H1 (cell line): ENCODE measurements around the gene ENDOU. TPM values are rescaled to one million over a fixed set of nuclear protein-coding genes. Genes with fewer than 3 reads are reported as not detected.
A peak's percentile ranks its signal among the peaks of the same experiment; 100 is the strongest.

Source experiments
- CTCF ChIA-PET: fragments of 300-600 bp; sonication (Branson Sonifier 250); formaldehyde crosslinking; loops from one replicate; lab custom pipeline; 2021; ENCODE audit not compliant: partially characterized antibody; lab: Charles Lee
- POLR2A ChIA-PET: fragments of 300-600 bp; sonication (Branson Sonifier 250); formaldehyde crosslinking; loops from one replicate; lab custom pipeline; 2021; ENCODE audit warnings: inconsistent platforms; ENCODE audit not compliant: partially characterized antibody; lab: Charles Lee
- DNase-seq, 2 experiments: peaks; one replicate each; pipeline versions ENCODE4 v3.0.0 to v3.0.0-alpha.2; 2010 to 2022; ENCODE audit warnings: low spot score in 2 of 2, low read depth in 1 of 2, mixed read lengths in 1 of 2
- FAIRE-seq: peaks from 2 replicates; lab custom pipeline; 2011; peaks lifted over from hg19 to GRCh38; lab: Jason Lieb, UNC
- H2AFZ ChIP-seq: 2 replicates; pipeline ENCODE4 v1.8.1; 2012; ENCODE audit warnings: low read length, inconsistent platforms
- H2AK5ac ChIP-seq: 2 replicates; pipeline ENCODE4 v1.6.1; 2013; ENCODE audit warnings: low read depth, low read length
- H2BK120ac ChIP-seq: replicated peaks from 2 replicates; pipeline ENCODE3; 2013; ENCODE audit warnings: low read depth, low read length, inconsistent platforms
- H2BK12ac ChIP-seq: 2 replicates; pipeline ENCODE4 v1.6.1; 2013; ENCODE audit warnings: low read depth, low read length
- H2BK15ac ChIP-seq: 2 replicates; pipeline ENCODE4 v1.6.1; 2013; ENCODE audit warnings: low read length
- H2BK20ac ChIP-seq: 2 replicates; pipeline ENCODE4 v1.6.1; 2013; ENCODE audit warnings: low read length
- H2BK5ac ChIP-seq: 2 replicates; pipeline ENCODE4 v1.6.1; 2013; ENCODE audit warnings: low read depth, low read length
- H3K14ac ChIP-seq: 2 replicates; pipeline ENCODE4 v1.6.1; 2013; ENCODE audit warnings: inconsistent platforms; ENCODE audit not compliant: insufficient read length
- H3K18ac ChIP-seq: 2 replicates; pipeline ENCODE4 v1.6.1; 2013; ENCODE audit warnings: low read length; ENCODE audit errors: extremely low read depth
- H3K23ac ChIP-seq: 2 replicates; pipeline ENCODE4 v1.6.1; 2013; ENCODE audit warnings: inconsistent platforms; ENCODE audit not compliant: insufficient read length
- H3K23me2 ChIP-seq: 2 replicates; pipeline ENCODE4 v1.6.1; 2013; ENCODE audit warnings: low read depth, low read length
- H3K27ac ChIP-seq: 2 replicates; pipeline ENCODE4 v1.6.1; 2011; ENCODE audit warnings: low read depth, low read length, inconsistent platforms
- H3K27me3 ChIP-seq, 4 experiments: replicated peaks in 1 of 4; 1 replicate in 1 of 4; 2 replicates in 3 of 4; pipeline versions ENCODE4 v1.6.1 to v1.8.1; 2011 to 2013; ENCODE audit warnings: low read length in 3 of 4, mild to moderate bottlenecking in 3 of 4, inconsistent platforms in 2 of 4, mixed read lengths in 2 of 4, moderate library complexity in 1 of 4; ENCODE audit not compliant: control insufficient read depth in 3 of 4, insufficient read depth in 3 of 4; ENCODE audit errors: extremely low read depth in 1 of 4
- H3K36me3 ChIP-seq, 4 experiments: 2 replicates each; pipeline versions ENCODE4 v1.6.1 to v1.8.1; 2011 to 2013; ENCODE audit warnings: mild to moderate bottlenecking in 4 of 4, low read length in 3 of 4, moderate library complexity in 2 of 4, control low read depth in 1 of 4, inconsistent platforms in 1 of 4; ENCODE audit not compliant: insufficient read depth in 4 of 4, control insufficient read depth in 2 of 4
- H3K4ac ChIP-seq: replicated peaks from 2 replicates; pipeline ENCODE3; 2013; ENCODE audit warnings: low read length, low read depth, mixed read lengths, inconsistent platforms; ENCODE audit not compliant: insufficient read length
- H3K4me1 ChIP-seq, 4 experiments: replicated peaks in 1 of 4; 1 replicate in 1 of 4; 2 replicates in 3 of 4; pipeline versions ENCODE4 v1.6.1 to v1.8.1; 2011 to 2013; ENCODE audit warnings: low read length in 3 of 4, inconsistent platforms in 2 of 4, mixed read lengths in 1 of 4; ENCODE audit not compliant: insufficient read depth in 4 of 4, control insufficient read depth in 3 of 4
- H3K4me2 ChIP-seq, 2 experiments: 2 replicates each; pipeline versions ENCODE4 v1.6.1 to v1.8.1; 2011 to 2013; ENCODE audit warnings: low read depth in 2 of 2, low read length in 2 of 2, control low read depth in 1 of 2, inconsistent platforms in 1 of 2, mild to moderate bottlenecking in 1 of 2; ENCODE audit not compliant: insufficient read depth in 1 of 2
- H3K4me3 ChIP-seq, 4 experiments: fragments of 200-600, 300-600 bp in 1 of 4; sonication (generic), shearing (Covaris generic), sonication (Bioruptor Twin) in 1 of 4; 2 replicates each; pipeline versions ENCODE4 v1.5.1 to v1.8.1; 2011 to 2016; ENCODE audit warnings: low read length in 4 of 4, low read depth in 3 of 4, control low read depth in 2 of 4, inconsistent platforms in 2 of 4, mild to moderate bottlenecking in 2 of 4, mixed read lengths in 1 of 4, moderate library complexity in 1 of 4; ENCODE audit not compliant: insufficient read depth in 2 of 4; ENCODE audit errors: extremely low read depth in 1 of 4
- H3K56ac ChIP-seq: replicated peaks from 2 replicates; pipeline ENCODE3; 2013; ENCODE audit warnings: low read depth, mild to moderate bottlenecking, mixed read lengths, low read length, inconsistent platforms; ENCODE audit not compliant: insufficient read length
- H3K79me1 ChIP-seq: 2 replicates; pipeline ENCODE4 v1.6.1; 2013; ENCODE audit warnings: low read depth, low read length, control low read depth
- H3K79me2 ChIP-seq, 2 experiments: 2 replicates each; pipeline versions ENCODE4 v1.6.1 to v1.8.1; 2012 to 2013; ENCODE audit warnings: low read length in 2 of 2, mild to moderate bottlenecking in 2 of 2, inconsistent platforms in 1 of 2; ENCODE audit not compliant: insufficient read depth in 2 of 2, control insufficient read depth in 1 of 2
- H3K9ac ChIP-seq, 4 experiments: replicated peaks in 1 of 4; 1 replicate in 1 of 4; 2 replicates in 3 of 4; pipeline versions ENCODE4 v1.6.1 to v1.8.1; 2011 to 2013; ENCODE audit warnings: low read depth in 3 of 4, low read length in 3 of 4, control low read depth in 2 of 4, mild to moderate bottlenecking in 2 of 4, moderate library complexity in 2 of 4, inconsistent platforms in 1 of 4; ENCODE audit errors: extremely low read depth in 1 of 4
- H3K9me3 ChIP-seq, 2 experiments: 2 replicates each; pipeline versions ENCODE4 v1.6.1 to v1.8.1; 2012 to 2013; ENCODE audit warnings: mild to moderate bottlenecking in 2 of 2, moderate library complexity in 2 of 2, control low read depth in 1 of 2, inconsistent platforms in 1 of 2, low read depth in 1 of 2, low read length in 1 of 2, mixed read lengths in 1 of 2; ENCODE audit not compliant: insufficient read depth in 2 of 2
- H4K20me1 ChIP-seq, 2 experiments: replicated peaks in 1 of 2; 2 replicates each; pipeline versions ENCODE3 to v1.8.1; 2011 to 2013; ENCODE audit warnings: inconsistent platforms in 2 of 2, low read length in 2 of 2, mild to moderate bottlenecking in 1 of 2; ENCODE audit not compliant: insufficient read depth in 2 of 2, control insufficient read depth in 1 of 2
- H4K5ac ChIP-seq: 2 replicates; pipeline ENCODE4 v1.6.1; 2013; ENCODE audit warnings: low read length, low read depth, mixed read lengths, inconsistent platforms; ENCODE audit not compliant: insufficient read length
- H4K8ac ChIP-seq: 2 replicates; pipeline ENCODE4 v1.8.0; 2013; ENCODE audit warnings: mild to moderate bottlenecking, moderate library complexity, low read length, inconsistent platforms; ENCODE audit not compliant: insufficient read depth; ENCODE audit errors: extremely low read depth
- H4K91ac ChIP-seq: replicated peaks from 2 replicates; pipeline ENCODE3; 2013; ENCODE audit warnings: low read length, mixed read lengths, inconsistent platforms; ENCODE audit not compliant: insufficient read length
- BRCA1 ChIP-seq: IDR thresholded peaks from 2 replicates; pipeline ENCODE4 v1.6.1; 2012; ENCODE audit warnings: low read depth, low read length, improper control_type of control experiment
- CBX8 ChIP-seq: fragments of 300-800, 300-1000 bp; sonication (generic); IDR thresholded peaks from 2 replicates; pipeline ENCODE4 v1.7.1; 2016; ENCODE audit warnings: low read depth, low read length, borderline replicate concordance
- CHD2 ChIP-seq: IDR thresholded peaks from 2 replicates; pipeline ENCODE4 v1.6.1; 2012; ENCODE audit warnings: low read length, improper control_type of control experiment
- EZH2 ChIP-seq: fragments of 200-600 bp; sonication (generic); IDR thresholded peaks from 2 replicates; pipeline ENCODE4 v1.7.1; 2012; ENCODE audit warnings: low read depth, mild to moderate bottlenecking, moderate library complexity, low read length, inconsistent platforms; ENCODE audit not compliant: severe bottlenecking
- FOSL1 ChIP-seq: IDR thresholded peaks from 2 replicates; pipeline ENCODE4 v1.6.1; 2011; ENCODE audit warnings: mild to moderate bottlenecking, low read depth, low read length, moderate library complexity; ENCODE audit not compliant: insufficient read depth
- GTF2F1 ChIP-seq: IDR thresholded peaks from 2 replicates; pipeline ENCODE4 v1.6.1; 2012; ENCODE audit warnings: low read depth, low read length, improper control_type of control experiment, borderline replicate concordance
- SIN3A ChIP-seq, 2 experiments: IDR thresholded peaks in 1 of 2; conservative IDR thresholded peaks in 1 of 2; 2 replicates each; pipeline ENCODE4 v1.6.1; 2011 to 2012; ENCODE audit warnings: low read length in 2 of 2, improper control_type of control experiment in 1 of 2, low read depth in 1 of 2, mild to moderate bottlenecking in 1 of 2
- SP1 ChIP-seq: IDR thresholded peaks from 2 replicates; pipeline ENCODE4 v1.6.1; 2011; ENCODE audit warnings: low read depth, low read length
- SUZ12 ChIP-seq: fragments of 200-600 bp; sonication (generic); IDR thresholded peaks from 2 replicates; pipeline ENCODE4 v1.6.1; 2012; ENCODE audit warnings: mild to moderate bottlenecking, inconsistent platforms, low read length, moderate library complexity, mixed read lengths
- TBP ChIP-seq: IDR thresholded peaks from 2 replicates; pipeline ENCODE4 v1.6.1; 2011; ENCODE audit warnings: low read depth, low read length, improper control_type of control experiment
- WGBS, 2 experiments: shearing (Covaris generic) in 1 of 2; methylation state at CpG; one replicate each; pipeline versions ENCODE4 v1.1.6 to v1.1.7; 2013 to 2015; ENCODE audit warnings: low lambda C conversion rate in 2 of 2, mixed read lengths in 2 of 2, inconsistent platforms in 1 of 2, low coverage in 1 of 2, missing lambda C conversion rate in 1 of 2; ENCODE audit not compliant: insufficient replicate concordance in 2 of 2, insufficient coverage in 1 of 2, insufficient read length in 1 of 2; ENCODE audit errors: extremely low coverage in 1 of 2, missing lambda C conversion rate in 1 of 2; 5-methylcytosine and 5-hydroxymethylcytosine counted together
- polyA plus RNA-seq, 7 experiments: library from polyadenylated mRNA; depleted of rRNA in 3 of 7; stranded (reverse) in 5 of 7; unstranded in 2 of 7; fragments of >200 nt in 5 of 7; fragments of 200-250 nt in 2 of 7; gene quantifications; 1 replicate in 5 of 7; 2 replicates in 1 of 7; 4 replicates in 1 of 7; pipeline versions ENCODE4 v1.2.1 to v1.2.3, GENCODE V29; 2011 to 2013; ENCODE audit warnings: missing spikeins in 2 of 7, mixed read lengths in 2 of 7
- total RNA-seq: library from RNA; stranded (reverse); fragmentation: NEBNext Ultra II Directional; extraction: Animal tissue kit (Norgen Biotek cat#: 25700); gene quantifications from 2 replicates; pipeline ENCODE4 v1.2.1, GENCODE V29; 2021

The ENDOU gene
- total and polyA plus RNA-seq, 2 of the 8 experiments (the other 6 are each of a cell fraction or from before 2014, with no cell fraction given) = not detected

- H3K23me2 ChIP-seq = no peaks in the 10 kb centered on the region
- ChIA-PET POLR2A (interaction anchor here (0.7 to 1.3 kb wide), 5 partner anchors 16 to 56 kb away, joined by 3 to 4 read pairs (median 3); partner anchors contain the start of gene SLC48A1), CTCF (interaction anchor here (0.6 to 64.6 kb wide), 16 partner anchors 12 to 222 kb away, joined by 3 to 2442 read pairs (median 16); partner anchors contain the start of genes ENDOU, RAPGEF3, RPAP3 and SLC48A1)
- no peak overlapping the region for H4K8ac ChIP-seq
- H2AK5ac ChIP-seq = no peak overlapping the region
- peak; percentile 68 to 90 for DNase-seq
- H3K4me3 ChIP-seq = peak overlapping the region in 1 of 4 experiments; percentile 30; a peak in 2 of 8 replicates
- no peak overlapping the region for H2BK120ac ChIP-seq
- H3K9ac ChIP-seq = no peak overlapping the region
- H3K27me3 ChIP-seq = peaks cover 0 to 7% (median 3%) of the 10 kb centered on the region in 4 experiments; a peak in 3 of 7 replicates
- no peak overlapping the region for H2BK20ac ChIP-seq
- no peak overlapping the region for H4K91ac ChIP-seq
- peaks cover 4 to 9% (median 8%) of the 10 kb centered on the region in 4 experiments; a peak in 5 of 7 replicates for H3K4me1 ChIP-seq
- no peak overlapping the region for H2BK12ac ChIP-seq
- no peak overlapping the region for H3K4ac ChIP-seq
- 0 out of 8 replicates have a peak, but pooled peaks cover 0 to 3% (median 0%) of the 10 kb centered on the region in 4 experiments for H3K36me3 ChIP-seq
- H2BK5ac ChIP-seq = no peak overlapping the region
- H3K27ac ChIP-seq = no peak overlapping the region; the same call in 1 of the 2 replicates
- peak overlapping the region in 1 of 2 experiments; percentile 23; a peak in 1 of 4 replicates for H3K4me2 ChIP-seq
- H3K79me2 ChIP-seq = no peaks in the 10 kb centered on the region
- no peaks in the 10 kb centered on the region for H3K79me1 ChIP-seq
- peak; percentile 24 for FAIRE-seq
- H4K5ac ChIP-seq = no peak overlapping the region
- no peak overlapping the region for H2BK15ac ChIP-seq
- no peak overlapping the region for H3K18ac ChIP-seq
- H4K20me1 ChIP-seq = no peaks in the 10 kb centered on the region
- no peak overlapping the region for H3K23ac ChIP-seq
- no peak overlapping the region for H3K56ac ChIP-seq
- WGBS, 2 experiments = 27% methylated on average over 13 of the region's 13 CpGs; no CpG with 5 or more reads in 1 of the 2 experiments
- H3K9me3 ChIP-seq = no peaks in the 10 kb centered on the region
- H2AFZ ChIP-seq = no peak overlapping the region
- H3K14ac ChIP-seq = no peak overlapping the region
- TF ChIP-seq GTF2F1 (no peak), BRCA1 (no peak), SUZ12 (no peak), FOSL1 (no peak), SIN3A (conservative IDR thresholded peaks at IDR 0.05 in 1 of 2, IDR thresholded peaks at IDR 0.05 in 1 of 2; ENCODE audit: low read depth in 1 of 2, low read length in 2 of 2) (no peak), SP1 (no peak), EZH2 (no peak), CBX8 (no peak), TBP (no peak), CHD2 (no peak)
Measured at GRCh38 chr12:47717443-47718193, 7.7 kb downstream of the ENDOU start.
